IMR-90 (cell line): Measurements from ENCODE around the gene NEO1. TPM values are rescaled to one million over a fixed set of nuclear protein-coding genes. Genes with fewer than 3 reads are reported as not detected.

ENCODE experiments used
- ATAC-seq: fragments of 200-7000 bp; cut with Tn5 transposase; 2 replicates; pipeline ENCODE4 v1.9.1; 2020; ENCODE audit warnings: low read depth, mild to moderate bottlenecking, moderate library complexity
- BruUV-seq: library from RNA; stranded (reverse); fragments of 400-500 nt; replicated peaks from 2 replicates; lab custom pipeline; 2021; lab: Mats Ljungman, UMichigan
- CTCF ChIA-PET: fragments of 300-600 bp; formaldehyde crosslinking; extraction: SDS; loops from one replicate; lab custom pipeline; 2021; ENCODE audit warnings: antibody characterized with exemption; lab: Yijun Ruan, JAX
- POLR2A ChIA-PET: fragments of 300-600 bp; sonication (Branson Sonifier 250); formaldehyde crosslinking; loops from one replicate; lab custom pipeline; 2022; ENCODE audit warnings: antibody characterized with exemption; ENCODE audit not compliant: unreplicated experiment; lab: Charles Lee
- DNase-seq: peaks from one replicate; pipeline ENCODE4 v3.0.0; 2013
- H2AFZ ChIP-seq: replicated peaks from 2 replicates; pipeline ENCODE3; 2013; ENCODE audit warnings: low read length, mild to moderate bottlenecking; ENCODE audit not compliant: poor library complexity
- H2AK5ac ChIP-seq: 2 replicates; pipeline ENCODE4 v1.6.1; 2013; ENCODE audit warnings: low read depth, low read length, inconsistent platforms
- H2AK9ac ChIP-seq: replicated peaks from 2 replicates; pipeline ENCODE3; 2013; ENCODE audit warnings: mild to moderate bottlenecking, low read depth, low read length, moderate library complexity; ENCODE audit not compliant: poor library complexity
- H2BK120ac ChIP-seq: 2 replicates; pipeline ENCODE4 v1.6.1; 2013; ENCODE audit warnings: low read depth, low read length, inconsistent platforms
- H2BK15ac ChIP-seq: 3 replicates; pipeline ENCODE4 v1.6.1; 2013; ENCODE audit warnings: low read depth, low read length, inconsistent platforms
- H2BK20ac ChIP-seq: 2 replicates; pipeline ENCODE4 v1.6.1; 2013; ENCODE audit warnings: low read depth, mild to moderate bottlenecking, inconsistent platforms, low read length, moderate library complexity
- H2BK5ac ChIP-seq: 2 replicates; pipeline ENCODE4 v1.6.1; 2013; ENCODE audit warnings: mild to moderate bottlenecking, low read depth, low read length, inconsistent platforms; ENCODE audit not compliant: poor library complexity, severe bottlenecking
- H3K14ac ChIP-seq: replicated peaks from 2 replicates; pipeline ENCODE4 v1.6.1; 2013; ENCODE audit warnings: low read depth, low read length, inconsistent platforms
- H3K18ac ChIP-seq: 2 replicates; pipeline ENCODE4 v1.6.1; 2013; ENCODE audit warnings: low read depth, low read length, control low read depth
- H3K23ac ChIP-seq: 2 replicates; pipeline ENCODE4 v1.6.1; 2013; ENCODE audit warnings: low read depth, low read length, inconsistent platforms
- H3K27ac ChIP-seq: 2 replicates; pipeline ENCODE4 v1.5.1; 2013; ENCODE audit warnings: mild to moderate bottlenecking, control low read depth, low read length; ENCODE audit not compliant: insufficient read depth
- H3K27me3 ChIP-seq: 2 replicates; pipeline ENCODE4 v1.6.1; 2013; ENCODE audit warnings: low read length; ENCODE audit not compliant: control insufficient read depth, insufficient read depth
- H3K36me3 ChIP-seq: 2 replicates; pipeline ENCODE4 v1.6.1; 2013; ENCODE audit warnings: low read length, mixed read lengths; ENCODE audit not compliant: control insufficient read depth, insufficient read depth
- H3K4ac ChIP-seq: 2 replicates; pipeline ENCODE4 v1.6.1; 2013; ENCODE audit warnings: low read depth, low read length, inconsistent platforms
- H3K4me1 ChIP-seq: 2 replicates; pipeline ENCODE4 v1.6.1; 2013; ENCODE audit warnings: low read length, mixed read lengths; ENCODE audit not compliant: control insufficient read depth, insufficient read depth
- H3K4me2 ChIP-seq: 2 replicates; pipeline ENCODE4 v1.6.1; 2013; ENCODE audit warnings: low read depth, mild to moderate bottlenecking, control low read depth, low read length, moderate library complexity
- H3K4me3 ChIP-seq: 2 replicates; pipeline ENCODE4 v1.5.1; 2013; ENCODE audit warnings: low read depth, mild to moderate bottlenecking, control low read depth, low read length, moderate library complexity; ENCODE audit not compliant: insufficient read depth
- H3K56ac ChIP-seq: 2 replicates; pipeline ENCODE4 v1.6.1; 2013; ENCODE audit warnings: low read length, inconsistent platforms; ENCODE audit not compliant: insufficient read depth; ENCODE audit errors: extremely low read depth
- H3K79me1 ChIP-seq, 2 experiments: 2 replicates each; pipeline ENCODE4 v1.6.1; 2013; ENCODE audit warnings: low read length in 2 of 2, inconsistent platforms in 1 of 2, low read depth in 1 of 2
- H3K9ac ChIP-seq: 2 replicates; pipeline ENCODE4 v1.6.1; 2013; ENCODE audit warnings: low read depth, low read length, control low read depth
- H3K9me1 ChIP-seq: 2 replicates; pipeline ENCODE4 v1.6.1; 2013; ENCODE audit warnings: low read length, inconsistent platforms; ENCODE audit not compliant: insufficient read depth
- H3K9me3 ChIP-seq: 2 replicates; pipeline ENCODE4 v1.6.1; 2013; ENCODE audit warnings: low read length; ENCODE audit not compliant: control insufficient read depth, insufficient read depth
- H4K20me1 ChIP-seq: 2 replicates; pipeline ENCODE4 v1.6.1; 2013; ENCODE audit warnings: low read length, inconsistent platforms; ENCODE audit not compliant: insufficient read depth
- H4K5ac ChIP-seq: 2 replicates; pipeline ENCODE4 v1.6.1; 2013; ENCODE audit warnings: mild to moderate bottlenecking, low read depth, low read length, control low read depth
- H4K8ac ChIP-seq, 2 experiments: 2 replicates each; pipeline ENCODE4 v1.6.1; 2013; ENCODE audit warnings: low read depth in 2 of 2, low read length in 2 of 2, control low read depth in 1 of 2, inconsistent platforms in 1 of 2
- H4K91ac ChIP-seq: 2 replicates; pipeline ENCODE4 v1.6.1; 2013; ENCODE audit warnings: low read depth, low read length, inconsistent platforms; ENCODE audit not compliant: insufficient read depth
- CHD1 ChIP-seq: IDR thresholded peaks from 2 replicates; pipeline ENCODE4 v1.6.1; 2012; ENCODE audit warnings: low read depth, low read length, improper control_type of control experiment
- MAFK ChIP-seq: IDR thresholded peaks from 2 replicates; pipeline ENCODE4 v1.6.1; 2012; ENCODE audit warnings: low read depth, low read length, improper control_type of control experiment
- MAZ ChIP-seq: IDR thresholded peaks from 2 replicates; pipeline ENCODE4 v1.6.1; 2012; ENCODE audit warnings: low read depth, mild to moderate bottlenecking, low read length, improper control_type of control experiment, moderate library complexity, borderline replicate concordance
- NFE2L2 ChIP-seq: fragments of 150-350 bp; IDR thresholded peaks from 2 replicates; pipeline ENCODE4 v1.6.1; 2016; ENCODE audit warnings: low read depth, mild to moderate bottlenecking, low read length
- RCOR1 ChIP-seq: IDR thresholded peaks from 2 replicates; pipeline ENCODE4 v1.6.1; 2012; ENCODE audit warnings: mild to moderate bottlenecking, low read length, improper control_type of control experiment; ENCODE audit not compliant: insufficient replicate concordance
- WGBS, 2 experiments: methylation state at CpG; one replicate each; pipeline versions ENCODE4 v1.1.5 to v1.1.7; 2013; ENCODE audit warnings: missing lambda C conversion rate in 2 of 2; ENCODE audit not compliant: insufficient read length in 1 of 2; ENCODE audit errors: extremely low coverage in 2 of 2; 5-methylcytosine and 5-hydroxymethylcytosine counted together
- dilution Hi-C: fragments of 300-500 bp; cut with HindIII; formaldehyde crosslinking; loops from one replicate; pipeline ENCODE4 v1.14.3; 2018; ENCODE audit warnings: low sequenced_read_pairs; ENCODE audit not compliant: unreplicated experiment
- in situ Hi-C: fragments of 300-500 bp; cut with MboI; formaldehyde crosslinking; loops from 3 replicates; pipeline ENCODE4 v1.14.3; 2019; ENCODE audit warnings: low sequenced_read_pairs, inconsistent platforms, mixed read lengths
- intact Hi-C: fragments of 100-400 bp; cut with micrococcal nuclease; formaldehyde crosslinking; loops from 2 replicates; pipeline ENCODE4 v1.10.0; 2022
- polyA plus RNA-seq, 3 experiments: library from polyadenylated mRNA; depleted of rRNA; stranded (reverse); fragments of >200 nt; gene quantifications; 2 replicates each; pipeline ENCODE4 v1.2.3, GENCODE V29; 2012; ENCODE audit warnings: low replicate concordance in 1 of 3
- total RNA-seq: library from RNA; depleted of rRNA; stranded (reverse); fragments of >200 nt; gene quantifications from 2 replicates; pipeline ENCODE4 v1.2.3, GENCODE V29; 2012

NEO1 gene
- total and polyA plus RNA-seq, 2 of the 4 experiments (the other 2 are of a cell fraction), result 16.3 to 18.5 TPM

DNA sequence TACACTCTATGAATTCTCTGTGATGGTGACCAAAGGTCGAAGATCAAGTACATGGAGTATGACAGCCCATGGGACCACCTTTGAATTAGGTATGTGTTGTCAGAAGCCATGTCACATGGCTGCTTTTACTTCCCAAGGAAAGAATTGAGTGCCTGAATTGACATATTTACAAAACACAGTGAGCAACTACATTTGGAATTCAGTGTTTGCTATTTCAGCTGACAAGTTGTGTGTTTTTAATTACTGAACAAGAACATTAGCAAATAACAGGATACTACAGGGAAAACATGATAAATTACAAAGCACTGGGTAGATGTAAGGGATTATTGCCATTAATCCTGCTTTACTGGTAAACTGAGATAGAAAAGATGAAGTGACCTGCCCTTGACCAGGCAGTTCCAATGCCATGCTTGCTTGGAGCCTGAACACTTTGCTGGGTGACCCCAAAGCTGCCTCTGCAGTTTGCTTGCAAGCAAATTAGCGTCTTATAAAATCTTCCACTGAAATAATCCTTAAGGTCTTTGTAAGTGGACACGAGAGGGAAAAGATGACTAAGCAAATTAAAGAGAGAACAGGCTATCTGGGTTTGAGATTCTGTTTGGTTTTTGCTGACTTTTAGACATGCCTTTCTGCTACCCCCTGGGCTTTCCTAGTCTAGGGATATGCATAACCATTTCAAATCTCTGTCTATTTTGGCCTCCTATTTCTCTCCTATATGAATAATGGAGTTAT, 218.3 kb downstream of the NEO1 start:
- POLR2A ChIA-PET, result no interaction called here
- dilution Hi-C loops, result no loop called here
- in situ Hi-C loops, result loop anchor here (10.0 kb wide), 2 partner anchors 146 to 486 kb away; partner anchors contain the start of gene ADPGK

More for the DNA sequence above, 218.3 kb downstream of the NEO1 start:
- Histone ChIP-seq H3K56ac (no peak overlapping the region), H3K27ac (no peak overlapping the region), H3K4ac (no peak overlapping the region), H3K4me2 (no peak overlapping the region), H3K4me3 (no peak overlapping the region), H3K14ac (no peak overlapping the region), H4K20me1 (no peaks in the 10 kb centered on the region), H3K27me3 (no peaks in the 10 kb centered on the region), H3K23ac (no peak overlapping the region), H3K79me1 (no peaks in the 10 kb centered on the region), H3K9ac (no peak overlapping the region), H2AFZ (no peak overlapping the region), H2BK20ac (no peak overlapping the region), H3K18ac (no peak overlapping the region), H2BK5ac (no peak overlapping the region), H3K4me1 (peaks cover 5% of the 10 kb centered on the region), H2BK15ac (no peak overlapping the region), H2AK9ac (no peak overlapping the region), H4K91ac (no peak overlapping the region), H3K9me3 (no peaks in the 10 kb centered on the region), H2BK120ac (no peak overlapping the region), H4K5ac (no peak overlapping the region), H3K36me3 (peaks cover 6% of the 10 kb centered on the region), H2AK5ac (no peak overlapping the region), H3K9me1 (no peaks in the 10 kb centered on the region), H4K8ac (no peak overlapping the region)
- no TSS peak for BruUV-seq
- no CpG with 5 or more reads among the region's 3 CpGs for WGBS, 2 experiments
- TF ChIP-seq NFE2L2 (peak; percentile 60; the same call in 1 of the 2 replicates), MAFK (peak; percentile 78), RCOR1 (no peak), CHD1 (no peak), MAZ (no peak)
- DNase-seq, result no peak
- intact Hi-C loops, result loop anchor here (5.0 kb wide), 1 partner anchor 143 kb away; no protein-coding TSS in a partner anchor
- CTCF ChIA-PET, result interaction anchor here (0.7 kb wide), 1 partner anchor 21 kb away, joined by 3 read pairs; no protein-coding TSS in a partner anchor
- ATAC-seq, result no peak
